HK-2 (cell line): Measurements from ENCODE around the gene BEND4.
"Not testable (repeated sequence)": the region's sequence is repeated elsewhere in the genome, so short reads cannot be mapped to it uniquely, and the experiment has no call there.

Source experiments
- DNase-seq: peaks from one replicate; pipeline ENCODE4 v3.0.0-alpha.2; 2018; ENCODE audit not compliant: unreplicated experiment

The BEND4 gene

GRCh38 chr4:42152507-42153504, at the start of gene BEND4:
Gene BEND4, minus strand, starts transcription at chr4:42152655. Its CDS starts 512 bp downstream, at chr4:42152143.
- no peak for DNase-seq

DNA sequence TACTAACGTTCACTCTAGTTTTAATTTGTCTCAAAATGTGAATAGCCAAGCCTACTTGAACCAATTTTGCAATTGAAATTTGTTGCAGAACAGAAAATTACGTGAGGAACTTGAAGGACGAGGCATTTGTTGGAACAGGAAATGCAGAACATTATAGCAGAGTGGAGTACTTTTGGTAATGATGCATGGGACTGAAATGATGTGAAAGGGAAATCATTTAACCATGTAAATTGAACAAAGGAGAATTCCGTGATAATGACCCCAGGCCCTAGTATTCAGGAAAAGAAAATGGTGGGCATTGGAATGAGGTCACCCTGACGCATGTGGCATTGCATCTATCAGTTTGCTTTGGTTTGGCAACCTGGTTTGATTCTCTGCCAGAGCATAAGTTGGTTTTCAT, 44.9 kb upstream of the BEND4 start:
- DNase-seq: no peak

- DNase-seq: no peak
These were observed 20.5 kb upstream of the BEND4 start for GRCh38 chr4:42172921-42173320.

GRCh38 chr4:42172128-42172790, 19.8 kb upstream of the BEND4 start:
- DNase-seq: no peak

GRCh38 chr4:42167709-42168108, 15.3 kb upstream of the BEND4 start:
- no peak for DNase-seq

GRCh38 chr4:42166186-42166585, 13.7 kb upstream of the BEND4 start:
- not testable (repeated sequence) for DNase-seq

- DNase-seq: no peak
These were observed 7.0 kb upstream of the BEND4 start for GRCh38 chr4:42159271-42160001.

DNA sequence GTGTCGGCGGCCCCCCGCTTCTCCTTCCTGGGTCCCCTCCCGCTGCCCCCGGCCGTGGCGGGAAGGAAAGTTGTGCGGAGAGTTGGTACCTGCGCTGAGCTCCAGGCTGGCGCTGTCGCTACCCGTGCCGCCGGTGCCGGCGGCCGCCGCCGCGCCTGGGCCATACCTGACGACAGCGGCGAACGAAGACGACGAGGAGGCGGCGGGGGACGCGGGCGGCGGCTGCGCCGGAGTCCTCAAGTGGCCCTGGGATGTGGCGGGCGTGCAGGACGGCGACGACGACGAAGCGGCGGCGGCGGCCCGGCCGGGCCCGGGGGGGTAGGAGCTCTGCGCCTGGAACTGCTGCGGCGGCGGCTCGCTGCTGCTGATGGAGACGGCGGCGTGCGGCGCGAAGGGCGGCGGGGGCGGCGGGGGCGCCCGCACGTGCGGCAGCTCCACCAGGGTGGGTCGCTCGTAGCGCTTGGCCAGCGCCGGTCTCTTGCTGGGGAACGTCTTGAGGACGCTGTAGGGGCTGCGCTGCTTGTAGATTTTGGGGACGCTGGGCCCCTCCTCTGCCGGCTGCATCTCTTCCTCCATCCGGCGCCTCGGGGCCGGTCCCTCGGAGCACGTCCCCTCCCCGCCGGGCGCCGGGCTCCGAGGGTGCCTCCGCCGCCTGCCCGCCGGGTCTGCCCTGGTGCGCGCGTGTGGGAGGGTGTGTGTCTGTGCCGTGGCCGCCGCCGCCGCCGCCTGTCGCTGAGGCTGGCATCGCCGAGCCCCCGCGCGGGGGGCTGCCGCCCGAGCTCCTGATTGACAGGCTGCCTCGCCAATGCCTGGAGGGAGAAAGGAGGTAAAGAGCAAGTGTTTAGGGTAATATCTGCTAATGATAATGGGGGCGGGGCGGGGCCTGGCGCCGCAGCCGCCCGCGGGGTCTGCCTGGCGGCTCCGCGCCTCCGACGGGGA, 618 bp downstream of the BEND4 start:
- DNase-seq: no peak

- DNase-seq: no peak
These were observed 1.5 kb downstream of the BEND4 start for GRCh38 chr4:42150653-42151567.

GRCh38 chr4:42149004-42149403, 3.5 kb downstream of the BEND4 start:
- no peak for DNase-seq

DNA sequence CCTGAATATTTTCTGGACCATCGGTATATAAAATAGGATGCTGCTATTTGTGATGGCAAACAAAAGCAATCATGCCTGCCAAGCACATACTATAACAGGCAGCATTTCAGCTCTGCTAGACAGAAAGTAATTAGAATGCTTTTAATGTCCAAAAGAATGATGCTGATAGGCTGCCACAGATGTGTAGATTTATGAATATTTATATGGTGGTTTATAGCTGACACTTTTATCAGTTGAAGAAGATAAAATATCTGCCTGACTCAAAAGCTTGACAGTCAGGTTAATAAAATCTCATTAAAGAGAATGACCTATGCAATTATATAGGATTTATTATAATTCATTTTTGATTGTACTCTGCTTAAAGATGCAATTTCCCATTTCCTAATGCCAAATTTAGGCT, 4.0 kb downstream of the BEND4 start:
- no peak for DNase-seq

GRCh38 chr4:42144028-42144427, 8.4 kb downstream of the BEND4 start:
- no peak for DNase-seq

- DNase-seq: no peak
These were observed 9.9 kb downstream of the BEND4 start for GRCh38 chr4:42142591-42142990.

DNA sequence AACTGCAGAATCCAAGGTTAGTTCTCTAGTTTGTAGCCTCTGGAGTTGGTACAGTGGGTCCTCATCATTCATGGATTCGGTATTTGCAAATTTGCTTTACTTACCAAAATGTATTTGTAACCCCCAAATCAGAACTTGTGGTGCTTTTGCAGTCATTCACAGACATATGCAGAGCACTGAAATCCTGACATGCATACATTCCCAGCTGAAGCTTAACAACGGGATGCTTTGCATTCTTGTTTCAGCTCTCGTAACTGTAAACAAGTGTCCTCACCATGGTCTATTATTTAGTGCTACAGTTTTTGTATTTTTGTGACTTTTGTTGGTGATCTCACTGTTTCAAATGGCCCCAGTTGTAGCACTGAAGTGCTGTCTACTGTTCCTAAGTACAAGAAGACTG, 16.1 kb downstream of the BEND4 start:
- no peak for DNase-seq

GRCh38 chr4:42133006-42133405, 19.4 kb downstream of the BEND4 start:
- no peak for DNase-seq

DNA sequence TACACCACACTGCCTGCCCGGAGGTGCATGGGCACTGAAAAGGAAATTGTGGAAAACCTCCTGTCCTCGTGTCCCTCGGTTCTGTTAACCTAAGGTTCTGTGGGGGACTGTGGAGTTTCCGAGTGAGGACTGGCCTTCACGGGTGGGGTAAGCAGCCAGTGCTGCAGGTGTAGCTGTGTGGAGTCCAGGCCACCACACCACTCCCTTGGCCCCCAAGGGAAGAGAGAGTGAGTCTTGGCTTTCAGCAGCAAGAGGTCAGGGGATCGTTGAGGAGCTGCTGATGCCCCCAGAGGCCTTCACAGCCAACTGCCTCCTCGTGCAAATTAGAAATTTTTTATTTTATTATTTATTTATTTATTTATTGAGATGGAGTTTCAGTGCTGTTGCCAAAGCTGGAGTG, 20.4 kb downstream of the BEND4 start:
- no peak for DNase-seq

DNA sequence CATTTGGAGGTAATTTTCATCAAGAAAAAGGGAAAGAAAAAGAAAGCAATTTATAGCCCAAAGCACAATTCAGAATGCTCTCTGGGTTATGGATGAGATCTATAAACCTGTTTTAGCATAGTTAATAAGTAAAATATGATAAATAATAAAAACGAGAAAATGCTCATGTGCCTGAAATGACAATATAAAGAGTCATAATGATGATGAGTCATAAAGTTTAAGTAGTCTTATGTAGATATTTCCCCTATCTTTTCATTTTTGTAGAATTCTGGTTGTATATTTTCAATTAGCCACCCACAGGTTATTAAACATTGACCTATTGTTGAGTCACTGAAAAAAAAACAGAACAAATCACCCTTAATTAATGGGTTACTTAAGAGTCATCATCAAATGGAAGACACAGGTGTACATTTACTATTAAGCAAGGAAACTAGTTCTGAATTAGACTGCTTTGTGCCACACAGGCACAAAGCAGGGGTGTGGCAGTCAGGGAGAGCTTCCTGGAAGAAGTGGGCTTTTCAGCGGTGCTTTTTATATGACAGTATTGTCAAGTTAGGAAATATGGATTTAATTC, 29.3 kb downstream of the BEND4 start:
- no peak for DNase-seq

DNA sequence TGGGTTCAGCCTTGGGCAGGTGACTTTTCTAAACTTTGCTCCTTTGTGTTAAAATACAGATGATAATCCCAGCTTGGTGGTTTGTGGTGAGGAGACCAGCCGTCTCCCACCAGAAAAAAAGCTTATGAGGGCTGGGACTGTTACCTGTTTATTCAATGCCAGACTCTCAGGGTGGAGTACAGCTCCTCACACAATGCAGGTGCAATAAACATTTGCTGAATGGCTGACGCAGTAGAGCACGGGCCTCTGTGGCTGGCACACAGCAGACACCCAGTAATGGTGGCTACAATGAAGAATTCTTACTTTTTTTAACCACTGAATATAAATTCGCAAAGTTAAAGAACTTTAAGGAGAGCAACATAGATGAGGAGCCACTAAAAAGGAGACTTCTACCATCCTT, 30.2 kb downstream of the BEND4 start:
- DNase-seq: no peak

DNA sequence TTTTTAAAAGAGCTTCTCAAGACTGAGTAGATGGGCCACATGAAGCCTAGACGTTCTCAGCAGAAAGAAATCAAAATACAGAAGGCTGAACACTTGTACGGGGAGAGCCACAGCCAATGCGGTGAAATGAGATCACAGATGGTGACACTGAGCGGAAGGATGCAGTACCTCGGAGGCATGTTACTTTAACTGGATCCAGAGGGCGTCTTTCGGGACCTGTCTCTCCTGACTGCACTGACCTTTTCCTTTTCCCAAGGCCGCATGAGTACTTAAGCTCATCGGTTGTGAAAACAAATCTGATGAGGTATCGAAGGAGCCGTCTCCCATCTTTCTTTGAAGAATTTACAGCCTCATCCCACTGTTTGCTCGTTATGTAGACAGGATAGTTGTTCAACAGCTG, 32.6 kb downstream of the BEND4 start:
- no peak for DNase-seq

- no peak for DNase-seq
These were observed 39.6 kb downstream of the BEND4 start for GRCh38 chr4:42112846-42113245.
